ENCODE data around the gene CRTC2.
"Not testable (repeated sequence)": the region's sequence is repeated elsewhere in the genome, so short reads cannot be mapped to it uniquely, and the experiment has no call there.

Gene CRTC2, protein sequence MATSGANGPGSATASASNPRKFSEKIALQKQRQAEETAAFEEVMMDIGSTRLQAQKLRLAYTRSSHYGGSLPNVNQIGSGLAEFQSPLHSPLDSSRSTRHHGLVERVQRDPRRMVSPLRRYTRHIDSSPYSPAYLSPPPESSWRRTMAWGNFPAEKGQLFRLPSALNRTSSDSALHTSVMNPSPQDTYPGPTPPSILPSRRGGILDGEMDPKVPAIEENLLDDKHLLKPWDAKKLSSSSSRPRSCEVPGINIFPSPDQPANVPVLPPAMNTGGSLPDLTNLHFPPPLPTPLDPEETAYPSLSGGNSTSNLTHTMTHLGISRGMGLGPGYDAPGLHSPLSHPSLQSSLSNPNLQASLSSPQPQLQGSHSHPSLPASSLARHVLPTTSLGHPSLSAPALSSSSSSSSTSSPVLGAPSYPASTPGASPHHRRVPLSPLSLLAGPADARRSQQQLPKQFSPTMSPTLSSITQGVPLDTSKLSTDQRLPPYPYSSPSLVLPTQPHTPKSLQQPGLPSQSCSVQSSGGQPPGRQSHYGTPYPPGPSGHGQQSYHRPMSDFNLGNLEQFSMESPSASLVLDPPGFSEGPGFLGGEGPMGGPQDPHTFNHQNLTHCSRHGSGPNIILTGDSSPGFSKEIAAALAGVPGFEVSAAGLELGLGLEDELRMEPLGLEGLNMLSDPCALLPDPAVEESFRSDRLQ
- long read RNA-seq, partial matches to known transcripts: 16 of 27 reads
- long read RNA-seq, other reads (novel, unspliced or antisense): 10 of 27 reads

DNA sequence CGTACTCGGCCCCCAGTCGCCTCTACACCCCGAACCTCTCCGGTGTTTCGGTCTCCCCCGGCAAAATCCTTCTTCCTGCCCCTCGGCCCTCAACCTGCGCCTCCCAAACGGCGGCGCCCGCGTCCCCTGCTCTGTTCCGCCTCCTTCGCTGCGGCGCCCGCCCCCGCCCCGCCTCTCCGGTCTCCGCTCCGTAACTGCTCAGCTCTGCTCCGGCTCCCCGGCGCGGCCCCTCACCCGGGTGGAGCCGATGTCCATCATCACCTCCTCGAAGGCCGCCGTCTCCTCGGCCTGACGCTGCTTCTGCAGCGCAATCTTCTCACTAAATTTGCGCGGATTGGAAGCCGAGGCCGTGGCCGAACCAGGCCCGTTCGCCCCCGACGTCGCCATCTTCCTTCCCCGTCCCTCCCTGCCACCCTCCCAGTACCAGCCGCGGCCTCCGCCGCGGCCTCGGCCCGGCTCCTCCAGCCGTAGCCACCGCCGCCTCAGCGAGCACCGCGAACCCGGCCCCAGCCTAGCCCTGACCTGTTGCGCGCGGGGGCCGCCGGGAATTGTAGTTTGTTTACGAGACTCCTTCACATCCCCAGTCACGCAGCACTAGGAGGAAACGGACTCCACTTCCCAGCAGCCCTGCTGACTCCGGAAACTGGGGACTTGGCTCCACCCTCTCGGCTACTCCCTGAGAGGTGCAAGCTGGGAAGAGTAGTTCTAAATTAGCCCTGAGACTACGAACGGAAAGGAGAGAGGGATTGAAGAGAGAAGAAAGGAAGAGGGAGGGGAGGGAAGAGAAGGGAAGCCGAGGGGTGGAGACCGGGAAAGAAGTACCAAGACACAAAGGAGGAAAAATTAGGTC lies at the start of gene CRTC2:
CRTC2 (minus strand) TSS at position 502 of the 850 bp plus-strand sequence; CDS start at position 387, 115 bp downstream.
- TF ChIP-seq SPI1 (IDR thresholded peaks at IDR 0.05; ENCODE audit: borderline replicate concordance, low read depth) (peak; percentile 45; the same call in 1 of the 2 replicates), REST (IDR thresholded peaks at IDR 0.05; ENCODE audit: insufficient replicate concordance, low read depth) (no peak), POLR2AphosphoS5 (IDR thresholded peaks at IDR 0.05; ENCODE audit: low read depth) (peak; percentile 50; the same call in 1 of the 2 replicates), GABPA (IDR thresholded peaks at IDR 0.05; ENCODE audit: low read depth) (peak; percentile 88)
- TF ChIP-seq, protein P1, sequence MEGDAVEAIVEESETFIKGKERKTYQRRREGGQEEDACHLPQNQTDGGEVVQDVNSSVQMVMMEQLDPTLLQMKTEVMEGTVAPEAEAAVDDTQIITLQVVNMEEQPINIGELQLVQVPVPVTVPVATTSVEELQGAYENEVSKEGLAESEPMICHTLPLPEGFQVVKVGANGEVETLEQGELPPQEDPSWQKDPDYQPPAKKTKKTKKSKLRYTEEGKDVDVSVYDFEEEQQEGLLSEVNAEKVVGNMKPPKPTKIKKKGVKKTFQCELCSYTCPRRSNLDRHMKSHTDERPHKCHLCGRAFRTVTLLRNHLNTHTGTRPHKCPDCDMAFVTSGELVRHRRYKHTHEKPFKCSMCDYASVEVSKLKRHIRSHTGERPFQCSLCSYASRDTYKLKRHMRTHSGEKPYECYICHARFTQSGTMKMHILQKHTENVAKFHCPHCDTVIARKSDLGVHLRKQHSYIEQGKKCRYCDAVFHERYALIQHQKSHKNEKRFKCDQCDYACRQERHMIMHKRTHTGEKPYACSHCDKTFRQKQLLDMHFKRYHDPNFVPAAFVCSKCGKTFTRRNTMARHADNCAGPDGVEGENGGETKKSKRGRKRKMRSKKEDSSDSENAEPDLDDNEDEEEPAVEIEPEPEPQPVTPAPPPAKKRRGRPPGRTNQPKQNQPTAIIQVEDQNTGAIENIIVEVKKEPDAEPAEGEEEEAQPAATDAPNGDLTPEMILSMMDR (IDR thresholded peaks at IDR 0.05; ENCODE audit: insufficient read depth, low read length): no peak
- DNase-seq (ENCODE audit: low read depth in 1 of 2, low spot score in 1 of 2): peak; percentile 98 to 99
- Histone ChIP-seq H3K4me3 (replicated peaks; ENCODE audit: insufficient read depth, low read length) (peak within 1 kb of the TSS; percentile 96), H3K27me3 (ENCODE audit: insufficient read depth, poor library complexity, severe bottlenecking) (no peaks in the 10 kb centered on the region), H3K27ac (replicated peaks) (peak within 1 kb of the TSS; percentile 88)

- no peak for TF ChIP-seq REST (IDR thresholded peaks at IDR 0.05; ENCODE audit: insufficient replicate concordance, low read depth)
- TF ChIP-seq SPI1 (IDR thresholded peaks at IDR 0.05; ENCODE audit: borderline replicate concordance, low read depth): no peak
- no peak for TF ChIP-seq POLR2AphosphoS5 (IDR thresholded peaks at IDR 0.05; ENCODE audit: low read depth)
- no peak for TF ChIP-seq GABPA (IDR thresholded peaks at IDR 0.05; ENCODE audit: low read depth)
- TF ChIP-seq, protein P1 (IDR thresholded peaks at IDR 0.05; ENCODE audit: insufficient read depth, low read length): no peak
- H3K27ac ChIP-seq (replicated peaks): no peak overlapping the region
- no peak for DNase-seq (ENCODE audit: low read depth in 1 of 2, low spot score in 1 of 2)
Observed at GRCh38 chr1:154006136-154006535, 47.7 kb upstream of the CRTC2 start.

DNA sequence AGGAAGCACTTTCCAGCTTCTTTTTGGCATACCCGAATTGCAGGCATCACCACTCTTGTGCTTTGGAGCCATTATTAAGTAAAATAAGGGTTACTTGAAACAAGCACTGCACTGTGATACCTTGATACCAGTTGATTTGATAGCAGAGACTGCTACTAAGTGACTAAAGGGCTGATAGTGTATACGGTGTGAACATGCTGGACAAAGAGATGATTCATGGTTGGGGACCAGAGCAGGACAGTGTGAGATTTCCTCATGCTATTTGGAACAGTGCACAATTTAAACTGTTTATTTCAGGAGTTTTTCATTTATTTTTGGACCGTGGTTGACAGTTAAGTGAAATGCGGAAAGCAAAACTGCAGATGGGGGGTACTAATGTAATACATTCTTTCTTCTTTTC lies 42.0 kb upstream of the CRTC2 start:
- Histone ChIP-seq H3K4me3 (replicated peaks; ENCODE audit: insufficient read depth, low read length) (no peak overlapping the region), H3K27me3 (ENCODE audit: insufficient read depth, poor library complexity, severe bottlenecking) (no peaks in the 10 kb centered on the region), H3K27ac (replicated peaks) (no peak overlapping the region)
- no peak for TF ChIP-seq SPI1 (IDR thresholded peaks at IDR 0.05; ENCODE audit: borderline replicate concordance, low read depth)
- no peak for TF ChIP-seq REST (IDR thresholded peaks at IDR 0.05; ENCODE audit: insufficient replicate concordance, low read depth)
- TF ChIP-seq, protein P1 (IDR thresholded peaks at IDR 0.05; ENCODE audit: insufficient read depth, low read length): no peak
- no peak for TF ChIP-seq GABPA (IDR thresholded peaks at IDR 0.05; ENCODE audit: low read depth)
- TF ChIP-seq POLR2AphosphoS5 (IDR thresholded peaks at IDR 0.05; ENCODE audit: low read depth): no peak
- DNase-seq (ENCODE audit: low read depth in 1 of 2, low spot score in 1 of 2): no peak

More at GRCh38 chr1:154006136-154006535, 47.7 kb upstream of the CRTC2 start:
- H3K27me3 ChIP-seq (ENCODE audit: insufficient read depth, poor library complexity, severe bottlenecking): no peaks in the 10 kb centered on the region
- H3K4me3 ChIP-seq (replicated peaks; ENCODE audit: insufficient read depth, low read length): no peak overlapping the region

DNA sequence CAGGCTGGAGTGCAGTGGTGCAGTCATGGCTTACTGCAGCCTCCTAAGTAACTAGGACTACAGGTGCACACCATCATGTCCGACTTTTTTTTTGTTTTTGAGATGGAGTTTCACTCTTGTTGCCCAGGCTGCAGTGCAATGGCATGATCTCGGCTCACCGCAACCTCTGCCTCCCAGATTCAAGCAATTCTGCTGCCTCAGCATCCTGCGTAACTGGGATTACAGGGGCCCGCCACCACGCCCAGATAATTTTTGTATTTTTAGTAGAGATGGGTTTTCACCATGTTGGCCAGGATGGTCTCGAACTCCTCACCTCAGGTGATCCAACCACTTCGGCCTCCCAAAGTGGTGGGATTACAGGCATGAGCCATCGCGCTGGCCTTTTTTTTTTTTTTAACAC lies 38.5 kb upstream of the CRTC2 start:
- H3K27me3 ChIP-seq (ENCODE audit: insufficient read depth, poor library complexity, severe bottlenecking); H3K4me3 ChIP-seq (replicated peaks; ENCODE audit: insufficient read depth, low read length); DNase-seq (ENCODE audit: low read depth in 1 of 2, low spot score in 1 of 2); H3K27ac ChIP-seq (replicated peaks): not testable (repeated sequence)
